Measurements from ENCODE around the gene TMC5. TPM values are rescaled to one million over a fixed set of nuclear protein-coding genes. Genes with fewer than 3 reads are reported as not detected.

Gene TMC5
- total RNA-seq, 4 donors from 2014 or later = 3.0 TPM; not detected in 3

GRCh38 chr16:19468300-19468699 lies 50.6 kb downstream of the TMC5 start:
- no peak for TF ChIP-seq POLR2AphosphoS5 (IDR thresholded peaks at IDR 0.05)
- TF ChIP-seq CTCF (IDR thresholded peaks at IDR 0.05) = no peak
- no peak for TF ChIP-seq EP300 (IDR thresholded peaks at IDR 0.05)
- TF ChIP-seq POLR2A (IDR thresholded peaks at IDR 0.05) = no peak
- no peak for ATAC-seq
- H3K36me3 ChIP-seq = no peaks in the 10 kb centered on the region
- 67 to 89% methylated on average over 1 to 3 of the region's 3 CpGs for WGBS, 2 donors (ENCODE audit: low coverage in 1 of 2)
- no peak overlapping the region for H3K4me3 ChIP-seq
- H3K27me3 ChIP-seq = no peaks in the 10 kb centered on the region
- H3K4me1 ChIP-seq = no peaks in the 10 kb centered on the region
- no peaks in the 10 kb centered on the region for H3K9me3 ChIP-seq
- H3K27ac ChIP-seq = no peak overlapping the region

GRCh38 chr16:19472482-19472881 lies 54.8 kb downstream of the TMC5 start:
- Histone ChIP-seq H3K36me3 (no peaks in the 10 kb centered on the region), H3K9me3 (no peaks in the 10 kb centered on the region), H3K4me3 (no peak overlapping the region), H3K4me1 (no peaks in the 10 kb centered on the region), H3K27ac (no peak overlapping the region), H3K27me3 (no peaks in the 10 kb centered on the region)
- 60 to 83% methylated on average over 2 to 4 of the region's 6 CpGs for WGBS, 2 donors (ENCODE audit: low coverage in 1 of 2)
- no peak for TF ChIP-seq POLR2AphosphoS5 (IDR thresholded peaks at IDR 0.05)
- ATAC-seq = no peak

DNA sequence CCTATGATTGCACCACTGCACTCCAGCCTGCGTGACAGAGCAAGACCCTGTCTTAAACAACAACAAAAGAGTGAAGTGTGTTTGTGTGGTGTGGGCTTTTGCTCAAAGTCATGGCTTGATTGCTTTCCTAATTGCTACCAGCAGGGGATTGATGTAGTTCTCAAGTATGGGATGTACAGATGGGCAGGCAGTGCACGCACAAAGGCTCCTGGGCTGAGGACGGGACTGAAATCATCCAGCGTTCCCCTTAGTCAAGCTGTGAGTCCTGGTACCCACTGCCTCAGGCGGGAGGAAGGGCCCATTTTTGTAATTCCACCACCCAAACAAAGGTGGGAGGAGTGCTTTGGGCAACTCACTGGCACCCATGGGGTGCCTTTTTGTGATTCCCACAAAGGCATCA lies 56.9 kb downstream of the TMC5 start:
- ATAC-seq = no peak
- no peaks in the 10 kb centered on the region for H3K36me3 ChIP-seq
- TF ChIP-seq POLR2A (IDR thresholded peaks at IDR 0.05) (no peak), POLR2AphosphoS5 (IDR thresholded peaks at IDR 0.05) (no peak), CTCF (IDR thresholded peaks at IDR 0.05) (no peak), EP300 (IDR thresholded peaks at IDR 0.05) (no peak)
- no peaks in the 10 kb centered on the region for H3K4me1 ChIP-seq
- no peak overlapping the region for H3K4me3 ChIP-seq
- H3K9me3 ChIP-seq = no peaks in the 10 kb centered on the region
- WGBS, 2 donors (ENCODE audit: low coverage in 1 of 2) = 59 to 78% methylated on average over 3 to 4 of the region's 5 CpGs
- no peak overlapping the region for H3K27ac ChIP-seq
- H3K27me3 ChIP-seq = peaks cover 3% of the 10 kb centered on the region

GRCh38 chr16:19478505-19478904 lies 60.8 kb downstream of the TMC5 start:
- H3K27ac ChIP-seq = no peak overlapping the region
- no peak for TF ChIP-seq CTCF (IDR thresholded peaks at IDR 0.05)
- TF ChIP-seq POLR2A (IDR thresholded peaks at IDR 0.05) = no peak
- no peak for TF ChIP-seq EP300 (IDR thresholded peaks at IDR 0.05)
- peaks cover 3% of the 10 kb centered on the region for H3K27me3 ChIP-seq
- ATAC-seq = no peak
- no peaks in the 10 kb centered on the region for H3K4me1 ChIP-seq
- 89 to 100% methylated on average over 1 of the region's 1 CpG for WGBS, 2 donors (ENCODE audit: low coverage in 1 of 2)
- H3K4me3 ChIP-seq = no peak overlapping the region
- H3K36me3 ChIP-seq = no peaks in the 10 kb centered on the region
- H3K9me3 ChIP-seq = peaks cover 0 to 4% (median 0%) of the 10 kb centered on the region in 3 donors

- ATAC-seq = no peak
- no peak for TF ChIP-seq EP300 (IDR thresholded peaks at IDR 0.05)
- no peak for TF ChIP-seq POLR2AphosphoS5 (IDR thresholded peaks at IDR 0.05)
- TF ChIP-seq CTCF (IDR thresholded peaks at IDR 0.05) = no peak
- TF ChIP-seq POLR2A (IDR thresholded peaks at IDR 0.05) = no peak
- H3K9me3 ChIP-seq = peaks cover 0 to 4% (median 0%) of the 10 kb centered on the region in 3 donors
- H3K4me1 ChIP-seq = no peaks in the 10 kb centered on the region
- H3K27me3 ChIP-seq = peaks cover 3% of the 10 kb centered on the region
- WGBS, 2 donors (ENCODE audit: low coverage in 1 of 2) = 58% methylated on average over 3 of the region's 3 CpGs; no CpG with 5 or more reads in 1 of the 2 donors
- no peaks in the 10 kb centered on the region for H3K36me3 ChIP-seq
- no peak overlapping the region for H3K4me3 ChIP-seq
- no peak overlapping the region for H3K27ac ChIP-seq
Measured at GRCh38 chr16:19479302-19479721, 61.6 kb downstream of the TMC5 start.

Data from gastroesophageal sphincter (tissue), 4 donors.